ENCODE results near the gene PICK1. TPM values are rescaled to one million over a fixed set of nuclear protein-coding genes. Genes with fewer than 3 reads are reported as not detected.

PICK1 gene
- total and polyA plus RNA-seq, 2 of the 13 experiments (the other 11 are each of a cell fraction or from before 2014, with no cell fraction given) = 19.3 to 25.3 TPM

- TF ChIP-seq MXD3 (CRISPR knock-in tag; IDR thresholded peaks at IDR 0.05) (peak; percentile 63; the same call in 1 of the 2 replicates), FOSL2 (CRISPR knock-in tag; IDR thresholded peaks at IDR 0.05) (peak; percentile 60), HOXA3 (CRISPR knock-in tag; IDR thresholded peaks at IDR 0.05) (peak; percentile 61; the same call in 1 of the 2 replicates), ZNF747 (CRISPR knock-in tag; IDR thresholded peaks at IDR 0.05; ENCODE audit: borderline replicate concordance) (0 out of 2 replicates have a peak, but pooled peaks have one; percentile 50), ZNF3 (CRISPR knock-in tag; IDR thresholded peaks at IDR 0.05) (peak; percentile 86), FOXM1 (CRISPR knock-in tag; IDR thresholded peaks at IDR 0.05) (no peak), ZC3H4 (CRISPR knock-in tag; IDR thresholded peaks at IDR 0.05; ENCODE audit: borderline replicate concordance) (no peak), MYC (CRISPR knock-in tag; IDR thresholded peaks at IDR 0.05; ENCODE audit: borderline replicate concordance) (peak; percentile 97), ZNF672 (CRISPR knock-in tag; IDR thresholded peaks at IDR 0.05) (no peak), FOXK1 (CRISPR knock-in tag; IDR thresholded peaks at IDR 0.05; ENCODE audit: borderline replicate concordance, low read depth) (0 out of 2 replicates have a peak, but pooled peaks have one; percentile 24), PHF8 (CRISPR knock-in tag; IDR thresholded peaks at IDR 0.05) (no peak), ZNF614 (CRISPR knock-in tag; IDR thresholded peaks at IDR 0.05; ENCODE audit: borderline replicate concordance) (peak; percentile 61; the same call in 1 of the 2 replicates), PHB2 (IDR thresholded peaks at IDR 0.05; ENCODE audit: partially characterized antibody) (no peak), DRAP1 (CRISPR knock-in tag; IDR thresholded peaks at IDR 0.05) (peak; percentile 45; the same call in 1 of the 2 replicates), KLF6 (CRISPR knock-in tag; IDR thresholded peaks at IDR 0.05) (0 out of 2 replicates have a peak, but pooled peaks have one; percentile 38), ZNF264 (CRISPR knock-in tag; IDR thresholded peaks at IDR 0.05) (no peak), ZNF232 (CRISPR knock-in tag; IDR thresholded peaks at IDR 0.05; ENCODE audit: borderline replicate concordance) (no peak; the same call in 1 of the 2 replicates), ZFP90 (CRISPR knock-in tag; IDR thresholded peaks at IDR 0.05; ENCODE audit: borderline replicate concordance) (peak; percentile 78), SMAD9 (CRISPR knock-in tag; IDR thresholded peaks at IDR 0.05) (no peak), CERS6 (CRISPR knock-in tag; IDR thresholded peaks at IDR 0.05) (no peak), UBTF (CRISPR knock-in tag; IDR thresholded peaks at IDR 0.05) (peak; percentile 61), NFYB (CRISPR knock-in tag; IDR thresholded peaks at IDR 0.05) (peak; percentile 8; the same call in 1 of the 2 replicates), ZSCAN31 (CRISPR knock-in tag; IDR thresholded peaks at IDR 0.05; ENCODE audit: low read depth) (peak; percentile 58; the same call in 1 of the 2 replicates), TIGD3 (CRISPR knock-in tag; IDR thresholded peaks at IDR 0.05; ENCODE audit: borderline replicate concordance) (no peak; the same call in 1 of the 2 replicates), KMT2B (CRISPR knock-in tag; IDR thresholded peaks at IDR 0.05) (peak; percentile 48; the same call in 1 of the 2 replicates)
These were observed 5.0 kb upstream of the PICK1 start (continued) for GRCh38 chr22:38051900-38052862.

All from HepG2 (cell line).